ENCODE measurements around the gene PRRT1.
A peak's percentile ranks its signal among the peaks of the same experiment; 100 is the strongest.
"Not testable (repeated sequence)": the region's sequence is repeated elsewhere in the genome, so short reads cannot be mapped to it uniquely, and the experiment has no call there.

PRRT1 gene

DNA sequence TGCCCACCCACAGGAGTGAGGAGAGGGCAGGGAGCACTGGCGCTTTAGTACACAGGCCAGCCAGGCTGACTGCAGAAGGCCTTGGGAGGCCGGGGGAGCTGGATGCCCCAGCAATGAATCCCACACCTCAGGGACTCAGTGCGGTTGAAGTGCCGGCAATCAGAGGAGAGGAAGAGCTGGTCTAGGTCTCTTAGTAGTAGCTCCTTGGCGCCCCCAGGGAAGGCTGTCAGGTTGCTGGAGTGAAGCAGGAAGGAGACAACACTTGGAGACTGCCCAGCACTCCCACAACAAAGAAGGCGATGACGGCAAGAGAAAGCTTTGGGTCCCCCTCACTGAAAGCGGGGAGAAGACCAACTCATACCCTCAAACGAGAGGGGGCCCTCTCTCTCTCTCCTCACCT, 34.3 kb downstream of the PRRT1 start:
- DNase-seq, result no peak

DNA sequence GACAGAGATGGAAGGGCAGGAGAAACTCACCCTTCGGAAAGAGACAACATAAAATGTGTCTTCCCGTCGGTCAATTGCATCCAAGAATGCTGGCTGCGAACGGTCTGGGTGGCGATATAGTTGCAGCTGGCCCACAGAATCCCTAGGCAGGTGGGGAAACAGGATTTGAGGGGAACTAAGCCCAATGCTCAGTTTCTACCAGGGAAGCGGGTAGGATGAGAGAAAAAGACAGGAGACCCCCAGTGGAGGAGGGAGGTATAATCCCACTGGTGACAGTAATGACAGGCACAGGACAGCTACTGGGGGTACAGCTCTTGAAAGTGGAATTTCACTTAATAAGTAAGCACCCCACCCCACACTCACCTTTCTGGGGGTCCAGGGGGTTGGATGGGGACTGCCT, 35.1 kb downstream of the PRRT1 start:
- peak; percentile 48 to 55 for DNase-seq

DNA sequence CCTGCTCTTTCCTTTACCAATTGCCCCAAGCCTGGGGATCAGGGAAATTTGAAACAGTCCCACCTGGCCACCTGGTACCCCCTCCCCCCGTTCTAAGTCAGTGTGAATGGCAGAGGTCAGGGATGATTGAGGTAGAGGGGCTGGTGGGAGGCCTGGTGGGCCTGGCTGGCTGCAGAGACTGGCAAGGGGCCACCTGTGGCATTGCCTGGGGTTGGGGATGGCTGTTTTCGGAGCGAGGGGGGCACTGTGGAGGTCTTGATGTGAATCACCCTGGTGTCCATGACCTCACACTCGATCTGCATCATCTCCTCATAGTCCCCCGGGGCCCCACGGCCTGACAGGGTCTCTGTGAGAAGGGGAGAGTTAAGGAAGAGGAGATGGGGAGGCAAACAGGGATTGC, 36.1 kb downstream of the PRRT1 start:
- no peak for DNase-seq

DNA sequence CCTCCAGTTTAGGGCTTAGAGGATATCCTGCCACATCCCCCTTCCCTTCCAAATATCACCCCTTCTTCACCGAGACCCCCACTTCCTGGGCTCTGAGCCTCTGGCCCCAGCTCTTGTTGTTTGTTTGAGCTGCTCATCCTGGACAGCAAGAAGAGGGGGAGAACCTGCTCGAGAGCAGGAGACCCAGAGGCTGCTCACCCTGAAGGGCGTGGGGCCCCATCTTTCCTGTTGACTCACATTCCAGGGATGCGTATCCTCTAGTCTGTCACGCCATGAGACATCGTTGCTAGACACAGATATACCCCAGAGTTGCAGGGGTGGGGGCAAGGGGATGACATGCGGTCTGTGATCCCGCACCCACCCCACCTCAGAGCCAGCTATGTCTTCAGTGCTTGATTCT, 36.9 kb downstream of the PRRT1 start:
- DNase-seq, result no peak

DNA sequence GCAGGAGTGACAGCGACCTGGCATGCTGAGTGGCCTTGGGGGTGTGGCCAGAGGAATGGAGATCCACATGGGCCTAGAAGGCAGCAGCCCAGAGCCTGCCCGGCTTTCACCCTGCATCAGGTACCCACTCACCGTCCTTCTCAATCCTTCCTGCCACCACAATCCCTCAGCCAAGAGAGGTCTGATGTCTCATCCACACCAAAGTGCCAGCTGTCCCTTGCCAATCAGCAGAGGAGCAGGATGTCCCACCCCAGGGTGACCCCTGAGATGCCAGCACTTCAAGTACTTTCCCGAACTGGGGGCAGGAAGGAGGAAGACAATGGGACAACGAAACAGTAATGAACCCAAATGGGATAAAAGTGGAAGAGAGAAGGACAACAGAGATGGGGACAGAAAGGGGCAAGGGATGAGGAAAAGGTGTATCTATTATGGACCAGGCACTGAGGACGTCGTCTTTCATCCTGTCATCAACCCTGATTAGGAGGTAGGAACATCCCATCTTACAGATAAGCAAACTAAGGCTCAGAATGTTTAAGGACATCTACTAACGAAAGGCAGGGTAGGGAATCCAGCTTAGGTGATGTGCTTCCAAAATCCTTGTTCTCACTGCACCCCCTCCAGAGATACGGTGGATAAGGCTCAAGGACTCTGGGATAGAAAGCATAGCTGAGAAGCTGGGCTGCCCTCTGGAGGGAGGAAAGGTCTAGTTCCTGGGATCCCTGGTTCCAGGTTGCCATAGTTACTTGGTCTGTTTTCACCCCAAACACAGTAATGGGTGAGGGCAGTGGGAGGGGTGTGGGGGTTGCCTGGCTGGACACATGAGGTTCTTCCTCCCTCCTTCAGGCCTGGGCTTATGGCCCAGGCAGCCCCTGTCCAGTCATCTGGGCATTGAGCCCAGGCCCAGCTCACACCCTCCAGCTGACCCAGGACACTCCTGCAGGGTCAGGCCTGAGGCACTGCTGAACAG, 38.1 kb downstream of the PRRT1 start:
- DNase-seq, result no peak

DNA sequence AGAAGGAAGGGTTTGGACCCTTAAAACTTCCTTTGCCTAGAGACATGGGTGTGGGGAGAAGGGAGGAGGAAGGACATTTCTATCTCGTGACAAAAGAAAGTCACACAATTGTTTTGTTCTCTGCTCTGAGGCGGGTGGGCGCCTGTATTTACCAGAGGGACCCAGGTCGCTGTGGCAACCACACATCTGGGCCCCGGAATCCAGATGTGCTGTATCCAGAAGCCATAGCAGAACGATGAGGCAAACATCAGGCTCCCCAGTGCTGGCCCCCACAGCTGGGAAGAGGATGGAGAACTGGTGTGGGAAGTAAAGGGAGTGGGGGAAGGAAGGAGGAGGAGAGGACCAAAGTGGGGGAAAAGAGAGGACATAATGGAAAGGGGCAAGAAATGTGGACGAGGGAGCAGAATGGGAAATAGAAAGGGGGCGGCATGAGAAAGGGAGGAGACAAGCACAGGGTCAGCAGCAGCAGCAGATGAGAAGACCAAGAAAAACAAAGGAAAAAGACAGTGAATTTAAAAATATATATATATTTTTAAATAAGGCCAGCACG, 39.2 kb downstream of the PRRT1 start:
- no peak for DNase-seq

DNA sequence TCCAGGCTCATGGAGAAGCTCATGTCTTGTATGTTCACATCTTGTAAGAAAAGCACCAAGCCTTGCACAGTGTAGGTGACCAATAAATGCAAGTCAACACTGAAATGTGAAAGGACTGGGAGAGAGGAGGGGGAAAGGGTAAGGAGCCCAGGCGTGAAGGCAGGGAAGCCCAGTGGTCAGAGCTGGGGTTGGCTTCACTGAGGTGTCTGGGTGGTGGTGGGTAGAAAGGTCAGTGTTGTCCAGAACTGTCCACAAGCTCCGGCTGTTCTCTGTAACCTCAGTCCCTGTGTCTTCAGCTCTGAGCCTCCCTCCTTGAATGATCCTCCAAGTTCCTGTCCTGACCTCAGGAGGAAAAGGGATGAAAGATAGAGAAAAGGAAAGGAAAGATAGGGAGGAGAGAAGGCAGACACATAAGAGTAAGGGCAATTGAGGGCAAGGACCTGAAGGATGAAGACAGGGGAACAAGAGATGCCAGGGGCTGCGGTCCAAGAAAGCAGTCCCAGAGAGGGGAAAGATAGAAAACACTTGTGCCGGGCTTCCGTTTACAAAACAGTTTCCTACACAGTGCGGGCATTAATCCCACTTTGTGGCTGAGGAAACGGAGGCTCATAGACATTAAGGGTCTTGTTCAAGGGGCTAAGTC, 40.2 kb downstream of the PRRT1 start:
- no peak for DNase-seq

DNA sequence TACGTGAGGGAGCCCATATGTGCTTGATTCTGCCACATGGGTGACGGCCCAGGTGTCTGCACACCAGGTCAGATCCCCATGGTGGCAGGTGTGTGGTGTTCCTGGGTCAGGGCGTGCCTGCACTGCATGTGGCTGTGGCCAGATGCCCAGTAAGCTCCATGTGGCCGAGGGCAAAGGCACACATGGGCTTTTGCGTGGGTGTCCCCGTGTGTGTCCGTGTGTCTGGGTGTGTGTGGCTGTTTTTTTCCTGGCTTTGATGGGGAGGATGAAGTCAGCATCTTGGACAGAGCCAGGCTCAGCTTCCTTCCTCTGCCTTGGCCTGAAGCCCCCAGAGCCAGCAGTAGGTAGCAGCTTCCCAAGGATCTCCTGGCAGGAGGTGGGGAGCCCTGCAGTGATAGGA, 41.1 kb downstream of the PRRT1 start:
- DNase-seq, result no peak

DNA sequence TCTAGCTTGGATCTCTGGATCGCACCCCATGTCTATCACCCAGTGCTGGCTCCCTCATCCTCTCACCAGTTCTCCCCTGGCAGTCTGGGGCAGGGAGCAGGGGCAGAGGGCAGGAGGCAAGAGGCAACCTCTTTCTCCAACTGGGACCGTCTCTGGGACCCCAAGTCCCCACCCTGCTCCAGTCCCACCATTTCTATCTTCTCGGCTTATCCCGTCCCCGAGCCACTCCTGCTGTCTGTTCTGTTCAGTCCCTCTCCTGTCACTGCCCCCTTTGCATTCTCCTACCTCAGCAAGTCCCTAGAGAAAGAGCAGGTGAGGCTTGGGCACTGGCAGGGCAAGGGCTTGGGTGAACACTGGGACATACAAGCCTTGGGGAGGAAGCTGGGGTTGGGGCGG, 42.0 kb downstream of the PRRT1 start:
- no peak for DNase-seq

DNA sequence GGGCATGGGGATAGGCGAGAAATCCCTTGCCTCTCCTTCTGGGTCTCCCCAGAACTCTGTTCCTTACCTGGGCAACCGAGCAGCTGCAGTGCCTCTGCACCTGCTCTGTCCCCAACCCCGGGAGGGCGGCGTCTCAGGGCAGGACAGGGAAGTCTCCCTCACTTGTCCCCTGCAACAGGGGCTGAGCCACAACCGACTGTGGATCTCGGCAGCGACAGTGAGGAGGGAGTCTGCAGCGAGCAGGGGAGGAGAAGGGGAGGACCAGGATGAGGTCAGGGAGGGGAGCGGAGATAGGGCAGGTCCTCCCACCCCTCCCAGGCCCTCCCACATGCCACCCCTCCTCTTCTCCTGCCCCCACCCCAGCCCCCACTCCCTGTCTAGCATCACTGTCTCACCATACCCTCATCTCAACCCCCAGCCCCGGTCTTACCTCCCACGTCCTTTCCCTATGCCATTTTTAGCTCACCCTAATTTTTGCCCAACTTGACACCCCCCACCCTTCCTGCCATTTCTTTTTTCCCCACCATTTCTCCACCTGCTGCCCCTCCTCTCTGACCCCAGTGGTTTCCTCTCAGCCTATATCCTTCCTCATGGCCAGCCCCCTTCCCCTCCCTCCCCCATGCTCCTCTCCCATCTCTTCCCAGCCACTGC, 42.5 kb downstream of the PRRT1 start, which contains the start of gene TNXB:
Gene TNXB, minus strand, starts transcription at position 225 of the 651 bp plus-strand sequence. CDS start 11,140 bp downstream, outside the sequence.
- DNase-seq, result no peak

DNA sequence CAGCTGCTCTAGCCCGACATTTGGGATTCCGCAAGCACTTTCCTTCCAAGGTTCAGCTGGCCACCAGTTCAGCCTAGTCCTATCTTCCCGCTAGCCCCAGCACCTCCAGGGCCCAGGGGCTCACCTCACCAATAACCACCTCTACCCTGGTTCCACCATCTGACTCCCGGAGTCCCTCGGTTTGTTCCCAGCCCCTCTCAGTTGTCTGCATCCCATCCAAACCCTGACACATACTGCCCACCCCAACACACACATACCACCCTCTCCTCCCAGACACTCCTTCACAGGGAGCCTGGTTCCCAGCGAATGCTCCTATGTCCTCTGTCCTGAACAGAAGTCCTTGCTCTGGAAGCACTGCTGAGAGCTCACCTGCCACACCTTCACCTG, 43.0 kb downstream of the PRRT1 start:
- DNase-seq, result no peak

DNA sequence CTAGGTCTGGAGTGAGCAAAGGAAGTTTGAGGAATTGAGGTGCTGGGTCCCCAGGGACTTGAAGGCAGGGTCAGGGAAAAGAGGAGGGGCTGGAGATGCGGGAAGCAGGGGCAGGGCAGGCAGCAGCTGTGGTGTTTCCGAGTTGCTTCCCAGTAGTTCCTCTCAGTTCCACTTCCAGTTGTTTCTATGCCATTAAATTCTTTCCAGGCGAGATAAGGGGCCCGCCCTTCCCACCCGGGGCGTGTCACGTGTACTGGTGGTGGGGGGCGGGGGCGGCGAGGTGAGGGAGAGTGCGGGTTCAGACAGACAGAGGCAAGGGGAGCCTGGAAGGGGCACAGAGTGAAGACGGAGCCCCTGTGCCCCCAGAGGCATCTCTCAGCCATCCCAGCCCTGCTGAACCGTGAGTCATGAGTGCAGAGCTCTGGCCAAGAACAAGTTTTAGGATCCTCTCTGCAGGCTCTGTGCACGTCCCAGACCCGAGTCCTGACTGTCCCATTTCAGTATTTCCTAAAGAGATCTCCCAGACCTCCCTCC, 43.6 kb downstream of the PRRT1 start:
- DNase-seq, result no peak

DNA sequence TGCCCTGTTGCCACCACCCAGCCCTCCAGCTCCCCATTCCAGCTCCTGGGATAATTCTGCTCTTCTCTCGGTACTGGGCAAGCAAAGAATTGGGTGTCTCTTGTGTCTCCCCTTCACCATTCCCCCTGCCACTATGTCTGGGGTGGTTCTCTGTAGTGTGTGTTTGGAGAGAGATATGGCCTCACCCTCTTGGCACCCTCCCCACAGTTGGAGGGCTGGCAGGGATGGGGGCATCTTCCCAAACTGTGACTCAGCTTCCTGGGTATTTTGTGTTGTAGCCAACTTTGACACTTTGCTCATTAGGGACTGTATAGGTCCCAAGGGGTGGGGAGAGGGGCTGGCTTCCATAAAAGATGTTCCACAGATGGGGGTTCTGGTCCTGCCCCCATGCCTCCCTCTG, 44.3 kb downstream of the PRRT1 start:
- no peak for DNase-seq

DNA sequence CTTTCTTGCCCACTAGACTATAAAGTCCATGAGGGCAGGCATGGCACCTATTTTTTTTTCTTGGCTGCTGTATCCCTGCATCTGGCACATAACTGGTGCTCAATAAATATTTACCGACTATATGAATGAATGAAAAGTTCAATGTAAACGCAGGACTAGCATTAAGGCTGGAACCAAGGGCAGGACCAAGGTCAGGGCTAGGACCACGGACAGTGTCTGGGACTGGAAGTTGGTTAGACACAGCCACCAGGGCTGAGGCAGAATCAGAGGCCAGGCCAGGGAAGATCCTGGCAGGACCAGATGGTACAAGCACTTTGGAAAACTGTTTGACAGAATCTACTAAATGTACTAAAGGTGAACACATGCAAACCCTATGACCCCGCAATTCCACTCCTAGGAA, 46.3 kb downstream of the PRRT1 start:
- DNase-seq, result peak; percentile 12 to 39

DNA sequence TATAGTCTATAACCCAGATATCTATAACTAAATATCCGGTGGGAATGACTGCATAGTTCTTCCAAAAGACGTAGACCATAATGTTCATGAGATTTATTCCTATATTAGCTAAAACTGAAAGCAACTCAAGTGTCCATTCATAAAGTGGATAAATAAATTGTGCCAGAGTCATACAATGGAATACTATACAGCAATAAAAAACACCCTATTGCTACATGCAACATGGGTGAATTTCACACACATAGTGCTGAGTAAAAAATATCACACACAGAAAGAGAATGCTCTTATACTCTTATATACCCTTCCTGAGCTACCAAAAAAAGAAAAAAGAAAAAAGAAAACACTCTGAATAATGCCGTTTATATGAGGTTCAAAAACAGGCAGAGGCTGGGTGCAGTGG, 49.5 kb downstream of the PRRT1 start:
- DNase-seq, result no peak

DNA sequence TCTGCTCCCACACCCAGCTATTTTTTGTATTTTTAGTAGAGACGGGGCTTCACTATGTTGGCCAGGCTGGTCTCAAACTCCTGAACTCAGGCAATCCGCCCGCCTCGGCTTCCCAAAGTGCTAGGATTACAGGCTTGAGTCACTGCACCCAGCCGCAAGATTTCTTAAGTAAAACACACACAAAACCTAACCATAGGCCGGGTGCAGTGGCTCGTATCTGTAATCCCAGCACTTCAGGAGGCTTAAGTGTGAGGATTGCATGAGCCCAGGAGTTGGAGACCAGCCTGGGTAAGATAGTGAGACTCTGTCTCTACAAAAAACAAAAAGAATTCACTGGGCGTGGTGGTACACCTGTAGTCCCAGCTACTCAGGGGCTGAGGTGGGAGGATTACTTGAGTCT, 51.5 kb downstream of the PRRT1 start:
- not testable (repeated sequence) for DNase-seq

All from Kasumi-1 (cell line).